K562 (cell line): ENCODE results near the gene ZNF609. TPM values are rescaled to one million over a fixed set of nuclear protein-coding genes. Genes with fewer than 3 reads are reported as not detected.

ENCODE experiments used
- ATAC-seq: fragments of 200-7000 bp; cut with Tn5 transposase; 3 replicates; pipeline ENCODE4 v1.9.1; 2020; ENCODE audit warnings: moderate library complexity
- BruUV-seq: library from RNA; stranded (reverse); fragments of 400-500 nt; replicated peaks from 2 replicates; lab custom pipeline; 2021; lab: Mats Ljungman, UMichigan
- CTCF ChIA-PET: fragments of 300-600 bp; formaldehyde crosslinking; extraction: SDS; loops from one replicate; lab custom pipeline; 2021; ENCODE audit warnings: low intra/inter-chr PET ratio; lab: Yijun Ruan, JAX
- POLR2A ChIA-PET: fragments of 300-600, 350-650 bp; sonication (Branson Sonifier 250); formaldehyde crosslinking; extraction: SDS; loops from one replicate; lab custom pipeline; 2021; ENCODE audit warnings: antibody characterized with exemption, inconsistent platforms; lab: Yijun Ruan, JAX
- DNase-seq, 4 experiments: peaks; one replicate each; pipeline versions ENCODE4 v3.0.0 to v3.0.0-alpha.2; 2011 to 2018; ENCODE audit warnings: low spot score in 3 of 4, mixed read lengths in 3 of 4; ENCODE audit errors: extremely low read depth in 1 of 4
- FAIRE-seq: peaks from 2 replicates; lab custom pipeline; 2011; peaks lifted over from hg19 to GRCh38; lab: Jason Lieb, UNC
- H2AFZ ChIP-seq: 2 replicates; pipeline ENCODE4 v1.6.0; 2011; ENCODE audit warnings: low read depth, low read length, control low read depth, inconsistent platforms
- H3K27ac ChIP-seq: fragments of 200-600 bp; 3 replicates; pipeline ENCODE4 v1.8.0; 2011; ENCODE audit warnings: low read depth, mild to moderate bottlenecking, control low read depth, inconsistent platforms, low read length, moderate library complexity, mixed read lengths; ENCODE audit errors: extremely low read depth
- H3K27me3 ChIP-seq, 2 experiments: fragments of 300-600 bp in 1 of 2; 2 replicates in 1 of 2; 3 replicates in 1 of 2; pipeline versions ENCODE4 v1.6.0 to v1.8.0; 2011; ENCODE audit warnings: inconsistent platforms in 2 of 2, low read length in 2 of 2, mild to moderate bottlenecking in 1 of 2, mixed read lengths in 1 of 2, moderate library complexity in 1 of 2; ENCODE audit not compliant: control insufficient read depth in 2 of 2, insufficient read depth in 2 of 2
- H3K36me3 ChIP-seq: fragments of 300-600 bp; 3 replicates; pipeline ENCODE4 v1.8.0; 2011; ENCODE audit warnings: mild to moderate bottlenecking, low read length, inconsistent platforms; ENCODE audit not compliant: control insufficient read depth, insufficient read depth
- H3K4me1 ChIP-seq, 2 experiments: fragments of 200-600 bp in 1 of 2; replicated peaks in 1 of 2; 2 replicates in 1 of 2; 3 replicates in 1 of 2; pipeline versions ENCODE4 v1.5.1 to v1.8.0; 2011; ENCODE audit warnings: inconsistent platforms in 2 of 2, low read length in 2 of 2, mild to moderate bottlenecking in 1 of 2, mixed read lengths in 1 of 2, moderate library complexity in 1 of 2; ENCODE audit not compliant: control insufficient read depth in 2 of 2, insufficient read depth in 2 of 2
- H3K4me2 ChIP-seq: 2 replicates; pipeline ENCODE4 v1.6.1; 2011; ENCODE audit warnings: low read length, control low read depth, inconsistent platforms, mixed read lengths; ENCODE audit not compliant: insufficient read depth
- H3K4me3 ChIP-seq: fragments of 200-600 bp; sonication (generic), shearing (Covaris generic); 2 replicates; pipeline ENCODE4 v1.5.1; 2016; ENCODE audit warnings: control low read depth, inconsistent platforms
- H3K79me2 ChIP-seq: fragments of 200-600 bp; 3 replicates; pipeline ENCODE4 v1.8.0; 2011; ENCODE audit warnings: low read length, inconsistent platforms; ENCODE audit not compliant: control insufficient read depth, insufficient read depth
- H3K9ac ChIP-seq, 2 experiments: 2 replicates each; pipeline versions ENCODE4 v1.6.0 to v1.6.1; 2011; ENCODE audit warnings: low read depth in 2 of 2, low read length in 2 of 2, control low read depth in 1 of 2, inconsistent platforms in 1 of 2, mild to moderate bottlenecking in 1 of 2, mixed read lengths in 1 of 2; ENCODE audit not compliant: insufficient read depth in 1 of 2
- H3K9me1 ChIP-seq: one replicate; pipeline ENCODE4 v1.6.0; 2011; ENCODE audit warnings: inconsistent platforms, mild to moderate bottlenecking, low read length, moderate library complexity; ENCODE audit not compliant: control insufficient read depth, insufficient read depth
- H3K9me3 ChIP-seq: replicated peaks from 2 replicates; pipeline ENCODE4 v1.5.1; 2011; ENCODE audit warnings: low read depth, low read length, inconsistent platforms; ENCODE audit not compliant: control insufficient read depth, insufficient read depth
- H4K20me1 ChIP-seq: replicated peaks from 2 replicates; pipeline ENCODE4 v1.6.1; 2011; ENCODE audit warnings: low read length, inconsistent platforms, mixed read lengths; ENCODE audit not compliant: control insufficient read depth, insufficient read depth
- CBX1 ChIP-seq: sonication (generic); IDR thresholded peaks from 2 replicates; pipeline ENCODE4 v1.6.1; 2016; ENCODE audit warnings: antibody characterized with exemption, low read depth, mild to moderate bottlenecking
- CHCHD3 ChIP-seq: fragments of 250-450 bp; sonication (Bioruptor Pico); IDR thresholded peaks from 2 replicates; pipeline ENCODE4 v2.1.2; 2022; ENCODE audit warnings: mild to moderate bottlenecking
- DIDO1 ChIP-seq: fragments of 450-650 bp; IDR thresholded peaks from 2 replicates; pipeline ENCODE4 v1.6.1; 2016; ENCODE audit warnings: low read depth, missing biosample characterization, missing genetic modification characterization
- E2F6 ChIP-seq, 2 experiments: IDR thresholded peaks; 2 replicates each; pipeline ENCODE4 v1.6.1; 2011; ENCODE audit warnings: borderline replicate concordance in 1 of 2, control low read depth in 1 of 2, low read depth in 1 of 2, low read length in 1 of 2, mild to moderate bottlenecking in 1 of 2, mixed read lengths in 1 of 2, moderate library complexity in 1 of 2; ENCODE audit not compliant: insufficient read depth in 1 of 2, insufficient read length in 1 of 2, poor library complexity in 1 of 2, severe bottlenecking in 1 of 2; ENCODE audit errors: extremely low read depth in 1 of 2
- ELK1 ChIP-seq: sonication (generic); formaldehyde crosslinking; IDR thresholded peaks from 2 replicates; pipeline ENCODE4 v1.8.1; 2022; ENCODE audit warnings: missing genetic modification reagents
- EZH2 ChIP-seq: IDR thresholded peaks from 2 replicates; pipeline ENCODE4 v1.6.1; 2012; ENCODE audit warnings: low read depth, mild to moderate bottlenecking, inconsistent platforms, low read length, borderline replicate concordance
- FOSL1 ChIP-seq: fragments of 200-800 bp; sonication (Bioruptor generic); conservative IDR thresholded peaks from 2 replicates; pipeline ENCODE4 v1.6.1; 2016; ENCODE audit warnings: missing genetic modification characterization, missing compliant biosample characterization
- FOXK2 ChIP-seq, 2 experiments: fragments of 450-650 bp; IDR thresholded peaks in 1 of 2; conservative IDR thresholded peaks in 1 of 2; 2 replicates each; pipeline ENCODE4 v1.6.1; 2016; ENCODE audit warnings: low read depth in 2 of 2, mild to moderate bottlenecking in 1 of 2
- GATAD2A ChIP-seq: fragments of 450-650 bp; IDR thresholded peaks from 2 replicates; pipeline ENCODE4 v1.6.1; 2017
- JUND ChIP-seq, 2 experiments: IDR thresholded peaks; 2 replicates in 1 of 2; 3 replicates in 1 of 2; pipeline ENCODE4 v1.6.1; 2011; ENCODE audit warnings: borderline replicate concordance in 2 of 2, low read depth in 2 of 2, low read length in 2 of 2, improper control_type of control experiment in 1 of 2, missing biosample characterization in 1 of 2, missing genetic modification characterization in 1 of 2, missing genetic modification reagents in 1 of 2
- KAT8 ChIP-seq: fragments of 450-650 bp; IDR thresholded peaks from 2 replicates; pipeline ENCODE4 v1.6.1; 2016; ENCODE audit warnings: low read depth, mild to moderate bottlenecking
- LARP7 ChIP-seq: fragments of 450-650 bp; IDR thresholded peaks from 2 replicates; pipeline ENCODE4 v1.6.1; 2016
- MCM7 ChIP-seq, 2 experiments: fragments of 450-650 bp; IDR thresholded peaks; 2 replicates each; pipeline ENCODE4 v1.6.1; 2016 to 2018
- NR4A1 ChIP-seq, 2 experiments: fragments of 250-450 bp in 1 of 2; fragments of 450-650 bp in 1 of 2; sonication (Bioruptor Pico) in 1 of 2; IDR thresholded peaks; 2 replicates each; pipeline versions ENCODE4 v1.4.0 to v1.6.1; 2016 to 2020; ENCODE audit warnings: mild to moderate bottlenecking in 2 of 2, missing compliant biosample characterization in 1 of 2, missing genetic modification characterization in 1 of 2, moderate library complexity in 1 of 2
- POLR3G ChIP-seq: IDR thresholded peaks from 2 replicates; pipeline ENCODE4 v1.6.1; 2011; ENCODE audit not compliant: insufficient read length, insufficient replicate concordance; ENCODE audit errors: extremely low read depth
- TAF15 ChIP-seq: fragments of 200-400 bp; formaldehyde crosslinking; IDR thresholded peaks from 2 replicates; pipeline ENCODE4 v1.6.1; 2017; ENCODE audit warnings: mild to moderate bottlenecking, low read depth, low read length, moderate library complexity
- TGIF2 ChIP-seq: sonication (generic); formaldehyde crosslinking; IDR thresholded peaks from 2 replicates; pipeline ENCODE4 v1.8.1; 2022; ENCODE audit warnings: mild to moderate bottlenecking, missing genetic modification reagents, moderate library complexity
- TOE1 ChIP-seq, 2 experiments: fragments of 450-650 bp in 1 of 2; sonication (generic) in 1 of 2; formaldehyde crosslinking in 1 of 2; IDR thresholded peaks; 2 replicates each; pipeline versions ENCODE4 v1.7.1 to v1.8.0; 2016 to 2022; ENCODE audit warnings: borderline replicate concordance in 2 of 2, mild to moderate bottlenecking in 2 of 2, antibody characterized with exemption in 1 of 2, inconsistent platforms in 1 of 2, low read depth in 1 of 2, missing genetic modification reagents in 1 of 2, moderate library complexity in 1 of 2
- XRCC3 ChIP-seq: fragments of 450-650 bp; IDR thresholded peaks from 2 replicates; pipeline ENCODE4 v1.6.1; 2017; ENCODE audit warnings: mild to moderate bottlenecking, moderate library complexity
- ZC3H8 ChIP-seq: fragments of 450-650 bp; IDR thresholded peaks from 2 replicates; pipeline ENCODE4 v1.6.1; 2017
- WGBS: fragments of 100-300 bp; shearing (Covaris generic); methylation state at CpG from one replicate; pipeline ENCODE4 v1.1.6; 2016; ENCODE audit warnings: low coverage, mixed read lengths; ENCODE audit not compliant: insufficient coverage; ENCODE audit errors: missing lambda C conversion rate; 5-methylcytosine and 5-hydroxymethylcytosine counted together
- in situ Hi-C: fragments of 300-500 bp; cut with MboI; formaldehyde crosslinking; loops from 4 replicates; pipeline ENCODE4 v1.15.0; 2018; ENCODE audit warnings: inconsistent platforms, mixed read lengths
- intact Hi-C: fragments of 100-400 bp; cut with micrococcal nuclease; formaldehyde crosslinking; loops from 2 replicates; pipeline ENCODE4 v1.14.2; 2022
- polyA plus RNA-seq, 8 experiments: library from polyadenylated mRNA; depleted of rRNA in 4 of 8; stranded (reverse) in 5 of 8; unstranded in 3 of 8; fragments of >200 nt; fragmentation: Nextera tagmentation in 2 of 8; fragmentation: Illumina TruSeq in 1 of 8; extraction: Ambion mirVana in 2 of 8; extraction: Trizol in 1 of 8; gene quantifications; 2 replicates each; pipeline versions ENCODE4 v1.2.1 to v1.2.3, GENCODE V29; 2011 to 2014; ENCODE audit warnings: inconsistent platforms in 1 of 8, missing spikeins in 1 of 8
- total RNA-seq, 7 experiments: library from RNA; depleted of rRNA in 6 of 7; stranded (reverse); fragments of >200 nt in 6 of 7; fragmentation: Illumina TruSeq in 2 of 7; extraction: Trizol in 2 of 7; gene quantifications; 2 replicates each; pipeline versions ENCODE4 v1.2.1 to v1.2.3, GENCODE V29; 2011 to 2021; ENCODE audit warnings: low replicate concordance in 1 of 7

Gene ZNF609
- total and polyA plus RNA-seq, 9 of the 15 experiments (the other 6 are each of a cell fraction or from before 2014, with no cell fraction given), result 3.0 to 38.7 (median 17.8) TPM

GRCh38 chr15:64536244-64536836 is 76.0 kb downstream of the ZNF609 start:
- ChIA-PET POLR2A (interaction anchor here (0.9 kb wide), 1 partner anchor 49 kb away, joined by 3 read pairs; no protein-coding TSS in a partner anchor), CTCF (no interaction called here)
- Histone ChIP-seq H3K27ac (no peak overlapping the region), H3K79me2 (peaks cover 75% of the 10 kb centered on the region), H3K9ac (no peak overlapping the region), H3K27me3 (no peaks in the 10 kb centered on the region), H3K4me2 (no peak overlapping the region), H4K20me1 (peaks cover 3% of the 10 kb centered on the region; the same call in 1 of the 2 replicates), H3K9me3 (no peaks in the 10 kb centered on the region), H3K4me1 (peaks cover 0 to 15% of the 10 kb centered on the region in 2 experiments; a peak in 4 of 5 replicates), H2AFZ (no peak overlapping the region), H3K36me3 (peaks cover 2% of the 10 kb centered on the region; the same call in 1 of the 3 replicates), H3K9me1 (no peaks in the 10 kb centered on the region), H3K4me3 (no peak overlapping the region)
- no TSS peak for BruUV-seq
- intact Hi-C loops, result no loop called here
- ATAC-seq (no peak), FAIRE-seq (no peak), DNase-seq (no peak)
- 84% methylated on average over 6 of the region's 6 CpGs for WGBS
- in situ Hi-C loops, result no loop called here
- TF ChIP-seq FOSL1 (tag), result peak; percentile 49
- no peak for TF ChIP-seq ZC3H8
- no peak for TF ChIP-seq LARP7
- no peak for TF ChIP-seq MCM7 (IDR thresholded peaks at IDR 0.05)
- no peak for TF ChIP-seq CBX1
- TF ChIP-seq POLR3G, result no peak
- TF ChIP-seq TOE1 (IDR thresholded peaks at IDR 0.05; ENCODE audit: borderline replicate concordance), result no peak
- no peak for TF ChIP-seq TOE1 (CRISPR knock-in tag; IDR thresholded peaks at IDR 0.05; ENCODE audit: borderline replicate concordance, low read depth)
- TF ChIP-seq TAF15, result no peak
- TF ChIP-seq TGIF2, result no peak
- no peak for TF ChIP-seq FOXK2 (conservative IDR thresholded peaks at IDR 0.05 in 1 of 2, IDR thresholded peaks at IDR 0.05 in 1 of 2; ENCODE audit: low read depth in 2 of 2)
- TF ChIP-seq JUND (IDR thresholded peaks at IDR 0.05; ENCODE audit: borderline replicate concordance, low read depth, low read length), result peak; percentile 16; the same call in 1 of the 2 replicates
- TF ChIP-seq JUND (tag; IDR thresholded peaks at IDR 0.05; ENCODE audit: borderline replicate concordance, low read depth, low read length), result no peak
- TF ChIP-seq EZH2, result no peak
- TF ChIP-seq DIDO1 (tag), result no peak
- no peak for TF ChIP-seq NR4A1 (CRISPR knock-in tag; IDR thresholded peaks at IDR 0.05)
- TF ChIP-seq NR4A1 (tag; IDR thresholded peaks at IDR 0.05), result no peak
- TF ChIP-seq XRCC3, result no peak
- no peak for TF ChIP-seq ELK1 (CRISPR knock-in tag)
- no peak for TF ChIP-seq E2F6 (IDR thresholded peaks at IDR 0.05; ENCODE audit: borderline replicate concordance in 1 of 2, extremely low read depth in 1 of 2, insufficient read depth in 1 of 2, insufficient read length in 1 of 2, low read depth in 1 of 2, low read length in 1 of 2, poor library complexity in 1 of 2, severe bottlenecking in 1 of 2)
- no peak for TF ChIP-seq GATAD2A
- no peak for TF ChIP-seq CHCHD3 (CRISPR knock-in tag)
- TF ChIP-seq KAT8, result no peak
